ENCODE data around the gene BCO1.

DNA sequence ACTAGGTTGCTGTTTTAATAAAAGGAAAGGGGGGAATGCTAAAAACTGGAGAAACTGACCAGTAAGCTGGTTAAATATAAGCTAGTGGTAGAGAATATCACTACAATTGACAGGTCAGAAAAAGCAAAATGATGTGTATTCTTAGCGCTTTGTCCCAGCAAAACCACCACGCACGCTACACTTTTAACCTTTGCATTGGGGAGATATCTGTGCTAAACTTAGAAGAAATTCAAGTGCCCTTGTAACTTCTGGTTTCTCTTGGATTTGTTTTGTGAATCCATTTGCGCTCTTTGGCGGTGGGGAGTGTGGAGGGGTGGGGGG lies 77.6 kb downstream of the BCO1 start:
- TF ChIP-seq, protein P1, sequence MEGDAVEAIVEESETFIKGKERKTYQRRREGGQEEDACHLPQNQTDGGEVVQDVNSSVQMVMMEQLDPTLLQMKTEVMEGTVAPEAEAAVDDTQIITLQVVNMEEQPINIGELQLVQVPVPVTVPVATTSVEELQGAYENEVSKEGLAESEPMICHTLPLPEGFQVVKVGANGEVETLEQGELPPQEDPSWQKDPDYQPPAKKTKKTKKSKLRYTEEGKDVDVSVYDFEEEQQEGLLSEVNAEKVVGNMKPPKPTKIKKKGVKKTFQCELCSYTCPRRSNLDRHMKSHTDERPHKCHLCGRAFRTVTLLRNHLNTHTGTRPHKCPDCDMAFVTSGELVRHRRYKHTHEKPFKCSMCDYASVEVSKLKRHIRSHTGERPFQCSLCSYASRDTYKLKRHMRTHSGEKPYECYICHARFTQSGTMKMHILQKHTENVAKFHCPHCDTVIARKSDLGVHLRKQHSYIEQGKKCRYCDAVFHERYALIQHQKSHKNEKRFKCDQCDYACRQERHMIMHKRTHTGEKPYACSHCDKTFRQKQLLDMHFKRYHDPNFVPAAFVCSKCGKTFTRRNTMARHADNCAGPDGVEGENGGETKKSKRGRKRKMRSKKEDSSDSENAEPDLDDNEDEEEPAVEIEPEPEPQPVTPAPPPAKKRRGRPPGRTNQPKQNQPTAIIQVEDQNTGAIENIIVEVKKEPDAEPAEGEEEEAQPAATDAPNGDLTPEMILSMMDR (IDR thresholded peaks at IDR 0.05) = no peak
- no peak for TF ChIP-seq POLR2A (IDR thresholded peaks at IDR 0.05)

Data from heart left ventricle (tissue), 13 donors.